Trophoblast cell (in vitro differentiated cells and primary cell): ENCODE results near the gene MANSC4.

Source experiments
- DNase-seq, 2 donors: peaks; one replicate each; pipeline ENCODE4 v3.0.0-alpha.2; 2016
- H2AFZ ChIP-seq: 2 replicates; pipeline ENCODE4 v1.6.1; 2013; ENCODE audit warnings: low read length, moderate library complexity, mild to moderate bottlenecking; ENCODE audit not compliant: insufficient read depth, poor library complexity
- H2AK5ac ChIP-seq: 2 replicates; pipeline ENCODE4 v1.6.1; 2013; ENCODE audit warnings: mild to moderate bottlenecking, low read length
- H2BK120ac ChIP-seq: 2 replicates; pipeline ENCODE4 v1.6.1; 2013; ENCODE audit warnings: low read length, mild to moderate bottlenecking, moderate library complexity; ENCODE audit not compliant: insufficient read depth, poor library complexity
- H2BK12ac ChIP-seq: 2 replicates; pipeline ENCODE4 v1.6.1; 2013; ENCODE audit warnings: mild to moderate bottlenecking, low read length, moderate library complexity
- H2BK5ac ChIP-seq: 2 replicates; pipeline ENCODE4 v1.6.1; 2013; ENCODE audit warnings: low read length, low read depth, moderate library complexity, mild to moderate bottlenecking; ENCODE audit not compliant: poor library complexity
- H3K14ac ChIP-seq: 2 replicates; pipeline ENCODE4 v1.6.1; 2013; ENCODE audit warnings: mild to moderate bottlenecking, low read length
- H3K18ac ChIP-seq: 2 replicates; pipeline ENCODE4 v1.6.1; 2013; ENCODE audit warnings: mild to moderate bottlenecking, low read length
- H3K23ac ChIP-seq: 2 replicates; pipeline ENCODE4 v1.6.1; 2013; ENCODE audit warnings: low read length
- H3K27ac ChIP-seq: 2 replicates; pipeline ENCODE4 v1.5.1; 2013; ENCODE audit warnings: low read depth, mild to moderate bottlenecking, inconsistent platforms, low read length, moderate library complexity
- H3K27me3 ChIP-seq: 2 replicates; pipeline ENCODE4 v1.6.1; 2013; ENCODE audit warnings: inconsistent platforms, mild to moderate bottlenecking, low read length, moderate library complexity; ENCODE audit not compliant: insufficient read depth
- H3K36me3 ChIP-seq, 2 experiments: 1 replicate in 1 of 2; 2 replicates in 1 of 2; pipeline ENCODE4 v1.6.1; 2013; ENCODE audit warnings: low read length in 2 of 2, mild to moderate bottlenecking in 2 of 2, moderate library complexity in 1 of 2; ENCODE audit not compliant: insufficient read depth in 2 of 2, control insufficient read depth in 1 of 2
- H3K4ac ChIP-seq: 2 replicates; pipeline ENCODE4 v1.6.1; 2013; ENCODE audit warnings: low read depth, mild to moderate bottlenecking, low read length, moderate library complexity
- H3K4me1 ChIP-seq, 2 experiments: 1 replicate in 1 of 2; 2 replicates in 1 of 2; pipeline ENCODE4 v1.6.1; 2013; ENCODE audit warnings: low read length in 2 of 2, mild to moderate bottlenecking in 2 of 2, moderate library complexity in 1 of 2; ENCODE audit not compliant: insufficient read depth in 2 of 2, control insufficient read depth in 1 of 2
- H3K4me2 ChIP-seq: 2 replicates; pipeline ENCODE4 v1.6.1; 2013; ENCODE audit warnings: inconsistent platforms, mild to moderate bottlenecking, low read length, moderate library complexity
- H3K4me3 ChIP-seq: 2 replicates; pipeline ENCODE4 v1.5.1; 2013; ENCODE audit warnings: mild to moderate bottlenecking, low read depth, low read length, inconsistent platforms
- H3K79me1 ChIP-seq: one replicate; pipeline ENCODE4 v1.6.1; 2013; ENCODE audit warnings: low read length
- H3K79me2 ChIP-seq: 2 replicates; pipeline ENCODE4 v1.6.1; 2013; ENCODE audit warnings: low read length, mild to moderate bottlenecking; ENCODE audit not compliant: control insufficient read depth, insufficient read depth, poor library complexity
- H3K9ac ChIP-seq: 2 replicates; pipeline ENCODE4 v1.6.1; 2013; ENCODE audit warnings: mild to moderate bottlenecking, low read length
- H3K9me3 ChIP-seq: 2 replicates; pipeline ENCODE4 v1.6.1; 2013; ENCODE audit warnings: low read depth, mild to moderate bottlenecking, control low read depth, inconsistent platforms, low read length; ENCODE audit not compliant: insufficient read depth
- H4K12ac ChIP-seq: 2 replicates; pipeline ENCODE4 v1.6.1; 2013; ENCODE audit warnings: low read depth, mild to moderate bottlenecking, low read length, moderate library complexity
- H4K8ac ChIP-seq: 2 replicates; pipeline ENCODE4 v1.6.1; 2013; ENCODE audit warnings: low read depth, mild to moderate bottlenecking, low read length, moderate library complexity
- H4K91ac ChIP-seq: one replicate; pipeline ENCODE4 v1.6.1; 2013; ENCODE audit warnings: low read depth, mild to moderate bottlenecking, low read length, moderate library complexity
- WGBS: extraction: QIAGEN DNeasy Blood & Tissue Kit; methylation state at CpG from one replicate; pipeline ENCODE4 v1.1.7; 2013; ENCODE audit warnings: missing lambda C conversion rate; ENCODE audit not compliant: insufficient read length, insufficient coverage; ENCODE audit errors: extremely low coverage; 5-methylcytosine and 5-hydroxymethylcytosine counted together

The MANSC4 gene

DNA sequence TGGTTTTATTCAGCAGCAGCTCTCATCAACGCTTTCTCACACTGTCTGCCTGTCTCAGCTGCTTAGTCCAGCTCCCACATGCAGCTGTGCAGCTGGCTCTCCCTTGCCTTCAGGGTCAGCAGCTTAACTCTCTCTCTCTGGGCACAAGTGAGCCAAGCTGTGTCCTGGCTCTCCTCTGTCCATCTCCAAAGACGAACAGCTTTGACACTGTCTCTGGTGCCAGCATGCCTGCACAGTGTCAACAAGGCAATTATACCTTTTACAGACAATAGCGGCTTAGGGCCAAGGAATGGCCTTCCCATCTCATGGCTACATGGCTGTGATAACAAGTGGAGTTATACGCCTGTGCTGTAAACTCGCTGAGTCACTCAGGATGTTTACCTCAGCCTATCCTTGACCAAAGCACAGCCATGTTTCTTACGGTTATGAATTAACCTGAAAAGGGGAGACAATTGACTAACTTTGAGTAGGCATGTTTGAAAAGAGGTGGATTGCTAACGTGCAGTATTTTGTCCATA, 38.4 kb upstream of the MANSC4 start:
- Histone ChIP-seq H3K23ac (no peak overlapping the region), H2BK5ac (no peak overlapping the region), H3K9me3 (no peaks in the 10 kb centered on the region), H2AK5ac (no peak overlapping the region), H3K36me3 (no peaks in the 10 kb centered on the region), H3K4me3 (no peak overlapping the region), H2BK120ac (no peak overlapping the region), H2BK12ac (no peak overlapping the region), H3K27ac (no peak overlapping the region), H3K9ac (no peak overlapping the region), H4K8ac (no peak overlapping the region), H3K79me1 (no peaks in the 10 kb centered on the region), H3K79me2 (no peaks in the 10 kb centered on the region), H3K14ac (no peak overlapping the region), H3K27me3 (no peaks in the 10 kb centered on the region), H3K4me1 (peaks cover 2 to 6% of the 10 kb centered on the region in 2 experiments), H3K4ac (no peak overlapping the region), H2AFZ (no peak overlapping the region), H4K12ac (no peak overlapping the region), H3K4me2 (no peak overlapping the region), H4K91ac (no peak overlapping the region), H3K18ac (no peak overlapping the region)
- DNase-seq, result no peak
- WGBS, result no CpG with 5 or more reads among the region's 7 CpGs

DNA sequence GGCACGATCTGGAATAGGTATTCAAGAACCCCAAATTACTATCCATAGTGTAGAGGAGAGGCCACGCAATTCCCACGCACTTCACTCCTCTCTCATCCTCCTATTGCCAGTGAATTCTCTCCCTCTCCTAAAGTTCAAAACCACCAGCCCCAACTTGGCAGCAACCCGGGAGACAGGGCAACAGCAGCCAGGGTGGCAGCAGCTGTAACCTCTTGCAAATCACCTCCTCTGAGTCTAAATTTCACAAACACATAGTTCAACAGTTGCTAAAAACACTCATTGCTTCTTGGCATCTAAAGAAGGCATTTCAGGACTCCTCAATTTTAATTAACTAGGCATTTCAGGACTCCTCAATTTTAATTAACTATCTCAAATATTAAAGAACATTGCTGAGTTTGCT, 37.7 kb upstream of the MANSC4 start:
- Histone ChIP-seq H3K79me1 (no peaks in the 10 kb centered on the region), H4K12ac (no peak overlapping the region), H3K36me3 (no peaks in the 10 kb centered on the region), H3K18ac (no peak overlapping the region), H3K4me3 (no peak overlapping the region), H3K27me3 (no peaks in the 10 kb centered on the region), H4K8ac (no peak overlapping the region), H2BK5ac (no peak overlapping the region), H3K4me1 (peaks cover 2 to 6% of the 10 kb centered on the region in 2 experiments), H3K9me3 (no peaks in the 10 kb centered on the region), H3K23ac (no peak overlapping the region), H3K9ac (no peak overlapping the region), H2AFZ (no peak overlapping the region), H2BK120ac (no peak overlapping the region), H2AK5ac (no peak overlapping the region), H3K4me2 (no peak overlapping the region), H3K4ac (no peak overlapping the region), H3K79me2 (no peaks in the 10 kb centered on the region), H4K91ac (no peak overlapping the region), H2BK12ac (no peak overlapping the region), H3K27ac (no peak overlapping the region), H3K14ac (no peak overlapping the region)
- DNase-seq, result no peak
- no CpG with 5 or more reads among the region's 4 CpGs for WGBS

DNA sequence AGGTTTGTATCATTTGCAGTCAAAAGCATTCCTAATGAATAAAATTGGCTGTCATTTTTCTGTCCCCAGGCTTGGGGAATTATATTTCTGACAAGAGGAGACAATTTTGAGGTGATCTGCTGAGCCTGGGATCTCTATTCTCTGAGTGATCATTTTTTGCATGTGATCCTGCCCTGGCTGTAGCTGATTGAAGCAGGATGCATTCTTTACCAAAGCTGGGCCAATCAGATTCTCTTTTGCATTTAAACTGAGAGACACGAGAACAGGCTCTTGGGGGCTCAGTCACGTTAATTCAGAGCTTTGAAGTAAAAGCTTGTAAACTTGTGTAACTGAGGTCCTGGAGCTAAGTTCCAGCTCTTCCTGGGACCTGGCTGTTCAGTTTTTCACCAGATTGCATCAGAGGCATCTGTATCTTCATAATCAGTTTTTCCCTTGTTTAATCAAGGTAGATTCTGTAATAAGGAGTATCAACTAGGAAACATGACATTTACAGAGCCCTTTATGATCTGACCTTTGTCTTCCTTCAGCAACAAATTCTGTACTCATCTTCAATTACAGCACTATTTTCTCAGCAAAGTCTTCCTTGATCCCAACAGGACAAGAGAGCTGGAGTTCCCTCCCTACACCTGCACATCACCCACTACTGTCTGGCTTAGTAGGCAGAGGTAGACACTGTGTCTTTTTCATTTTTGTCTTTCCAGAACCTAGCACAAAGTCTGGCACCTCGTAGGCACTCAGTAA, 35.0 kb upstream of the MANSC4 start:
- H2BK12ac ChIP-seq, result no peak overlapping the region
- H4K91ac ChIP-seq, result no peak overlapping the region
- H4K12ac ChIP-seq, result no peak overlapping the region
- H3K36me3 ChIP-seq, result no peaks in the 10 kb centered on the region
- H3K4ac ChIP-seq, result no peak overlapping the region
- H3K79me1 ChIP-seq, result no peaks in the 10 kb centered on the region
- no peak overlapping the region for H4K8ac ChIP-seq
- no peak overlapping the region for H3K9ac ChIP-seq
- DNase-seq, result no peak
- no peak overlapping the region for H2BK5ac ChIP-seq
- H3K4me1 ChIP-seq, result no peaks in the 10 kb centered on the region
- no peak overlapping the region for H3K27ac ChIP-seq
- WGBS, result no CpG with 5 or more reads among the region's 3 CpGs
- no peak overlapping the region for H2BK120ac ChIP-seq
- H3K79me2 ChIP-seq, result no peaks in the 10 kb centered on the region
- H3K4me2 ChIP-seq, result no peak overlapping the region
- H2AK5ac ChIP-seq, result no peak overlapping the region
- H3K18ac ChIP-seq, result no peak overlapping the region
- no peak overlapping the region for H3K23ac ChIP-seq
- H3K14ac ChIP-seq, result no peak overlapping the region
- H2AFZ ChIP-seq, result no peak overlapping the region
- H3K4me3 ChIP-seq, result no peak overlapping the region
- H3K27me3 ChIP-seq, result no peaks in the 10 kb centered on the region
- no peaks in the 10 kb centered on the region for H3K9me3 ChIP-seq

DNA sequence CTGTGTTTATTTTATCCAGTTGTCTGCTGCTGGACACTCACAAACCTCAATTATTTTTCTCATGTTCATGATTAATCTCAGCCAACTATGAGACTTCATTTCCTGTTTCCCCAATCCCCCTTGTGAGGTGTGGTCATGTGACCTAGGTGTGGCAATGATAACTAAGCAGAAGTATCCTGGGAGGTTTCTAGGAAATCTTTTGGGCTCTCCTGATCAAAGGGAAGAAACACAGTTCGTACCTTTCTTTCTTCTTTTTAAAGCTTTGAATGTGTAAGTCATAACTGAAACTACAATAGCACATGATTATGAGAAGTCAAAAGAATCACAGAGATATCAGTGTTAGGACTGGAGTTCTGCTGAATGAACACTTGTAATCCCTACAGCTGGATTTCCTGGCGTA, 34.4 kb upstream of the MANSC4 start:
- no peak overlapping the region for H2BK120ac ChIP-seq
- no peaks in the 10 kb centered on the region for H3K79me2 ChIP-seq
- H3K9ac ChIP-seq, result no peak overlapping the region
- no peaks in the 10 kb centered on the region for H3K9me3 ChIP-seq
- H4K91ac ChIP-seq, result no peak overlapping the region
- no peaks in the 10 kb centered on the region for H3K36me3 ChIP-seq
- no peak overlapping the region for H2BK12ac ChIP-seq
- WGBS, result no CpG with 5 or more reads among the region's 2 CpGs
- no peak overlapping the region for H2AK5ac ChIP-seq
- no peak overlapping the region for H2BK5ac ChIP-seq
- no peak overlapping the region for H3K27ac ChIP-seq
- H3K14ac ChIP-seq, result no peak overlapping the region
- H2AFZ ChIP-seq, result no peak overlapping the region
- no peak overlapping the region for H3K4me3 ChIP-seq
- H4K12ac ChIP-seq, result no peak overlapping the region
- H3K18ac ChIP-seq, result no peak overlapping the region
- no peak overlapping the region for H3K23ac ChIP-seq
- H3K4me1 ChIP-seq, result no peaks in the 10 kb centered on the region
- no peak overlapping the region for H3K4ac ChIP-seq
- H4K8ac ChIP-seq, result no peak overlapping the region
- H3K27me3 ChIP-seq, result no peaks in the 10 kb centered on the region
- H3K4me2 ChIP-seq, result no peak overlapping the region
- no peak for DNase-seq
- no peaks in the 10 kb centered on the region for H3K79me1 ChIP-seq
